GM21423 (cell line): Measurements from ENCODE around the gene ZNF606.
A peak's percentile ranks its signal among the peaks of the same experiment; 100 is the strongest.

Source experiments
- ATAC-seq: cut with Tn5 transposase; IDR thresholded peaks from one replicate; pipeline ENCODE4 v1.9.1; 2021; ENCODE audit warnings: mild to moderate bottlenecking, moderate library complexity; ENCODE audit not compliant: unreplicated experiment

ZNF606 gene

GRCh38 chr19:58002384-58003173 lies at the start of gene ZNF606:
Gene ZNF606, minus strand, starts transcription at chr19:58002820. Its CDS starts 1,501 bp downstream, at chr19:58001319.
- peak; percentile 91 for ATAC-seq

DNA sequence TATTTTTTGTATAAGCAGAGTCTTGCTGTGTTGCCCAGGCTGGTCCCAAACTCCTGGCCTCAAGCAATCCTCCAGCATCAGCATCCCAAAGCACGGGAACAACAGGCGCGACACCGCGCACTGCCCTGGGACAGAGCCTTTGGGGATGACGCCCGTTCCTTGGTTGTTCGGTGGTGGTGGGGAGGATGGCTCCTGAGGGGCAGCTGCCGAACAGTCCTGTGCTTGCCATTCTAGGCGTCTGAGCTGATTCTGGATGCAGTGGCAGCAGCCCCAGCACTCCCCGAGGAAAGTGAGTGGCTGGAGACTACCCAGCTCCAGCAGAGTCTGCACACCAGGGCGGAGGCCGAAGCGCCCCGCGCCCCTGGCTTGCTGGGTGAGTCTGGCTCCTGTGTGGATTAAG lies 49.6 kb upstream of the ZNF606 start:
- no peak for ATAC-seq

GRCh38 chr19:58047672-58048071 lies 45.1 kb upstream of the ZNF606 start:
- no peak for ATAC-seq

DNA sequence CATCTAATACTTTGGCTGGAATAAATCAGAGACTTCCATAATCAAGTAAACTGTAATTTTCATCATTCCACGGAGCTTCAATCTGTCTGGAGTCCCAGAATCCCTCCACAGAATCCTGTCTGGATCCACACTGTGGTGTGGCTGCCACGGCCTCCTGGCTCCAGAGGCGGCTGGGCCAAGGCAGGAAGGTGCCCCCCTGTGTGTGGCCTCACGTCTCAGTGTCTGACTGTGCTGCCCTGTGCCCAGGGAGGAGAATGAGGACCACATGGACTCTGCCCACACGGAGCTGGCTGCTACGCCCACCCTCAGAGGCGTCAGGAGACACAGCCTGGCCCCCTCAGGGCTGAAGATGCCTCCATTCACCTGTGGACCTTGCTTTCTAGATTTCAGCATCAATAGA lies 44.2 kb upstream of the ZNF606 start:
- no peak for ATAC-seq

- no peak for ATAC-seq
Measured at GRCh38 chr19:58045411-58046050, 42.9 kb upstream of the ZNF606 start.

DNA sequence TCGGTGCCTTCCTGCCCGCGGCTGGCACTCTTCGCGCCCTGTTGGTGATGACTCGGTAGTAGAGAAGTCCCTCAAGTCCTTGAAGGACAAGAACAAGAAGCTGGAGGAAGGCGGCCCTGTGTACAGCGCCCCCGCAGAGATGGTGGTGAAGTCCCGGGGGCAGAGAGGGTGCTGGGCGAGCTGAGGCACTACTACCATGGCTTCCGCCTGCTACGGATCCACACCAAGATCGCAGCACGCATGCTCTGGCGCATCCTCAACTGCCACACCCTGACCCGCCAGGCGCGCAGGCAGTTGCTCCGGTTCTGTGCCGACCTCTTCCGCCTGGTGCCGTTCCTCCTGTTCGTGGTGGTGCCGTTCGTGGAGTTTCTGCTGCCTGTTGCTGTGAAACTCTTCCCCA lies 42.3 kb upstream of the ZNF606 start:
- no peak for ATAC-seq

DNA sequence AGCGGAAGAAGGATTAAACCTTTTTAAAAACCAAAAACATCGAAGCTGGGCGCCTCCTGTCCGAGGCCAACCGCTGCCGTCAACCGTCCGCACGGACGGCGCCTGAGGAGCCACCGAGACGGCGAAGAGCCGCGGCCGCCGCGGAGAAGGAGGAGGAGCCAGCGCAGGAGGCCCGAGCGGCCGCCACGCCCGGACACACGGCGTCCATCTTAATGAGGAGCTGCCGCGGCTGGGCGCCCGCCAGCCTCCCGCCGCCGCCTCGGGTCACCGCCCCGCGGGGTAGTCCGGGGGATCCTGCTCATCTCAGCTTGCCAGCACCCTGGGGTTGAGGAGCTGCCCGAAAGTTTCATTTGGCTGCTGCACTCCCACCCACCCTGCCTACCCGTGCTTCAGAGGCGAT lies 41.8 kb upstream of the ZNF606 start:
- ATAC-seq: no peak

- no peak for ATAC-seq
Measured at GRCh38 chr19:58042495-58043340, 40.1 kb upstream of the ZNF606 start.

DNA sequence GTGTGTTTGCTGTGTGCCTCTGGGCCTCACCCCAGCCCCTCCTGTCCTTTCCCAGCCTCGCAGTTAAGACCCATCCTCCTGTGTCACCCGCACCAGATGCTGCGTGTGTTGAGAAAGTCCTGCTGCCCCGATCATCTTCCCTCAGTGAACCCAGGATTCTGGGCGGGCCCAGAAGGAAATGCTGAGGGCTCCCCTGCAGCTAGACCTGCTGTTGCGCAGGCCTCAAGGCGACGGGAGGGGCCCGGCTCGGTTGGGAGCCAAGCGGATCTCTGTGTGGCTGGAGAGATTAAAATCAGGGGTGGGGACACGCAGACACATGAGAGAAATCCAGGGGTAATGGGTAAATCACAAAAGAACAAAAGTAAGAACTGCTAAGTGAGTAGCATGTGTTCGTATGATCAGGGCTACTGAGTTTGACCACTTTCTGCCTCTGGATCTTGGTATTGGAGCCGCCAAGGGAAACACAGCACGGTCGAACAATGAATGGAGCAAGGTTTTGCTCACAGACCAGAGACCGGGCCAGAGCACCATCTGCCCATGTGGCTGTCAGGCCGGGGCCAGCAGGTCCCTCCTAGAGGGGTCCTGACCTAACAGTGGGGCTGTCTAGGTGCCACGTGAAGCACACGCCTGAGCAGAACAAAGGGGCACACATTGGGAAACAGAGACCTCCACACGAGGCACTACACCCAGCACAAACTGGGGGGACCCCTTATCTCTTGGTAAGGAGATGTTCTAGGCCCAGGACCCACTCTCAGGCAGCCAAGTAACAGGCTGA lies 38.3 kb upstream of the ZNF606 start:
- no peak for ATAC-seq

GRCh38 chr19:58038688-58039204 lies 36.1 kb upstream of the ZNF606 start:
- no peak for ATAC-seq

- no peak for ATAC-seq
Measured at GRCh38 chr19:58037927-58038687, 35.5 kb upstream of the ZNF606 start.

DNA sequence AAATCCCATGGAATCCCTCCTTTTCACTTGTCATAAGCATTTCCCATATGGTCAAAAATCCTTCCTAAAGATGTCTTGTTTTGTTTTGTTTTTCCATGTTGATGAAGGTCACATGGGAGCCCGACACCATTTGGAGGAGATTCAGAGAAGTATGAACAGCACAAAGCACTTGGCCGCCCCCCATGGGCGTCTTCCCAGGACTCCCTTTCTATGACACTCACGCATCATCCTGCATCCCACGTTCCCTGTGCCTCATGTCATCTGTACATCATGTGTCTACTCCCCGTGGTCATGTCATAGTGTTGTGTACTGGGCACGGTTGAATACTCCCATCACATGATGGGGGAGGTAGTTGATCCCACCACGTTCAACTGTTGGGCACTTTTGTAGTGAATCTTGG lies 33.2 kb upstream of the ZNF606 start:
- ATAC-seq: no peak

DNA sequence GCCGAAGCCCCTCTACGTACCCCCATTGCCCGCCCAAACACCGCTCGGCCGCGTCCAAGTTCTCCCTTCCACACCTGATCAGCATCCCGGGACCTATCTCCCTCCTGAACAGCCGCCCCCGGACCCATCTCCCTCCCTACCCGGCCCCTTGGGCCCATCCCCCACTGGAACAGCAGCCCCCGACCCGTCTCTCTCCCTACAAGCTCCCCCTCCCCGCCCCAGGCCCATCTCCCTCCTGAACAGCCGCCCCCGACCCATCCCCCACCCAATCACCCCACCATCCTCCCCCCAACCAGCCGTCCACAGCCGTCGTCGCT lies 31.8 kb upstream of the ZNF606 start:
- ATAC-seq: no peak

- ATAC-seq: no peak
Measured at GRCh38 chr19:58033741-58034476, 31.3 kb upstream of the ZNF606 start, which contains the start of gene ZSCAN1. Gene ZSCAN1, plus strand, starts transcription at chr19:58034025. Its CDS starts 3,812 bp downstream, at chr19:58037837.

GRCh38 chr19:58024661-58025060 lies 22.0 kb upstream of the ZNF606 start:
- no peak for ATAC-seq

- no peak for ATAC-seq
Measured at GRCh38 chr19:58022283-58022660, 19.7 kb upstream of the ZNF606 start.

GRCh38 chr19:58021541-58022282 lies 19.1 kb upstream of the ZNF606 start:
- no peak for ATAC-seq

GRCh38 chr19:58020129-58020528 lies 17.5 kb upstream of the ZNF606 start:
- no peak for ATAC-seq

DNA sequence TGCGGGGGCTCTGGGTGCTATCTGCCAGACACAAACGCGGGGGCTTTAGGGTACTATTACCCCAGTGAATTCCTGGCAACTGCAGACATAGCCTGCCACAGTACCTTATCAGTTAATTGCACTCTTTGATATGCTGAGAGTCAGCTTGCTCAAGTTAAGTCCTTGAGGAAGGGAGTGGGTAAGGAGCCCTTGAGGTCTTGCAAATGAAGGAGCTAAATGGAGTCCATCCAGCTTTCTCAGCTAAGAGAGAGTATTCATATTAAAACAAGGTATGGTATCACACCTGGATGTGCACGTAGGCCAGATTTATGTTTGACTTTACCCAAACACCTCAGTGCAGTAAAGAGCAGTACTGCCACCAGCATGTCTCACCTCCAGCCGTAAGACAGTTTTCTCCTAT lies 11.5 kb upstream of the ZNF606 start:
- ATAC-seq: no peak
